ENCODE data around the gene RPS19.

The RPS19 gene

GRCh38 chr19:41859213-41859617 is 840 bp upstream of the RPS19 start:
- Histone ChIP-seq H3K79me2 (ENCODE audit: control insufficient read depth, insufficient read depth, low read length, unreplicated experiment) (peaks cover 40% of the 10 kb centered on the region), H2AFZ (ENCODE audit: low read length, unreplicated experiment) (peak overlapping the region; percentile 46), H3K4me1 (ENCODE audit: control insufficient read depth, insufficient read depth, low read length, unreplicated experiment) (peaks cover 12% of the 10 kb centered on the region), H3K27me3 (ENCODE audit: insufficient read depth, low read length) (peaks cover 9% of the 10 kb centered on the region; the same call in 1 of the 2 replicates), H3K36me3 (ENCODE audit: insufficient read depth, low read length) (peaks cover 24% of the 10 kb centered on the region), H3K4me3 (ENCODE audit: low read depth, low read length) (peak overlapping the region; percentile 99), H3K27ac (ENCODE audit: low read depth, low read length) (no peak overlapping the region)

- H2AFZ ChIP-seq (ENCODE audit: low read length, unreplicated experiment) = peak overlapping the region; percentile 25
- peaks cover 52% of the 10 kb centered on the region for H3K79me2 ChIP-seq (ENCODE audit: control insufficient read depth, insufficient read depth, low read length, unreplicated experiment)
- H3K4me1 ChIP-seq (ENCODE audit: control insufficient read depth, insufficient read depth, low read length, unreplicated experiment) = peaks cover 12% of the 10 kb centered on the region
Observed at GRCh38 chr19:41860419-41861115, 512 bp downstream of the RPS19 start.

GRCh38 chr19:41861116-41861768 is 1.2 kb downstream of the RPS19 start:
- peaks cover 54% of the 10 kb centered on the region for H3K79me2 ChIP-seq (ENCODE audit: control insufficient read depth, insufficient read depth, low read length, unreplicated experiment)
- peak overlapping the region; percentile 99 for H3K4me3 ChIP-seq (ENCODE audit: low read depth, low read length)
- no peaks in the 10 kb centered on the region for H3K27me3 ChIP-seq (ENCODE audit: insufficient read depth, low read length)
- H2AFZ ChIP-seq (ENCODE audit: low read length, unreplicated experiment) = no peak overlapping the region
- H3K4me1 ChIP-seq (ENCODE audit: control insufficient read depth, insufficient read depth, low read length, unreplicated experiment) = peaks cover 12% of the 10 kb centered on the region
- H3K27ac ChIP-seq (ENCODE audit: low read depth, low read length) = peak overlapping the region; percentile 81
- peaks cover 32% of the 10 kb centered on the region for H3K36me3 ChIP-seq (ENCODE audit: insufficient read depth, low read length)

More at GRCh38 chr19:41860419-41861115, 512 bp downstream of the RPS19 start:
- H3K4me3 ChIP-seq (ENCODE audit: low read depth, low read length) = peak overlapping the region; percentile 99
- peaks cover 31% of the 10 kb centered on the region for H3K36me3 ChIP-seq (ENCODE audit: insufficient read depth, low read length)
- no peaks in the 10 kb centered on the region for H3K27me3 ChIP-seq (ENCODE audit: insufficient read depth, low read length)
- peak overlapping the region; percentile 81 for H3K27ac ChIP-seq (ENCODE audit: low read depth, low read length)

GRCh38 chr19:41861846-41862245 is 1.8 kb downstream of the RPS19 start:
- Histone ChIP-seq H3K4me1 (ENCODE audit: control insufficient read depth, insufficient read depth, low read length, unreplicated experiment) (peaks cover 12% of the 10 kb centered on the region), H3K27me3 (ENCODE audit: insufficient read depth, low read length) (no peaks in the 10 kb centered on the region), H3K79me2 (ENCODE audit: control insufficient read depth, insufficient read depth, low read length, unreplicated experiment) (peaks cover 57% of the 10 kb centered on the region), H3K27ac (ENCODE audit: low read depth, low read length) (no peak overlapping the region), H3K36me3 (ENCODE audit: insufficient read depth, low read length) (peaks cover 35% of the 10 kb centered on the region), H2AFZ (ENCODE audit: low read length, unreplicated experiment) (no peak overlapping the region), H3K4me3 (ENCODE audit: low read depth, low read length) (peak overlapping the region; percentile 99)

DNA sequence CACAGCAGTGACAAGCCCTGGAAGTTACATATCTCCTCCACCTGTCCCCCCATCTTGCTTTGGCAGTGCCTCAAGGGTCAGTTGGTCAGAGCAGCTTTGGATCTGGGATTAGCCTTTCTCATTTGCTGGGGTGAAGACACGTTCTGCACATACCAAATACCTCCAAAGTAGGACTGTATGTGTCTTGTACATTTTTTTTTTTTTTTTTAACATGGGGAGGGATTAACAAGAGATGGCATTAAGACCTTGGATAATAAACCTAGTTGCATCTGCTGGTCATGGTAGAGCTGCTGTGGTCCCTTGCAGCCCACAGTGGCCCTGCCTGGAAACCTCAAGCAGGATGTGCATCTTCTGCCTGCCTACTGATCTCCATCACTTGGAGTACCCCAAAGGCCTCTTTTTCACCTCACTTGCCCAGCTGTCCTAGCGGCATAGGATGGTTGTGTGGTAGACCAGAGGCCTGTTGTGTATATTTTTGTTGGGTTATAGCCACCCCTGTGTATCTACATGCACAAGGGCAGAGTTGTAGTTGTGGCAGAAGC is 2.5 kb downstream of the RPS19 start:
- H3K79me2 ChIP-seq (ENCODE audit: control insufficient read depth, insufficient read depth, low read length, unreplicated experiment) = peaks cover 57% of the 10 kb centered on the region
- H2AFZ ChIP-seq (ENCODE audit: low read length, unreplicated experiment) = no peak overlapping the region
- peak overlapping the region; percentile 99 for H3K4me3 ChIP-seq (ENCODE audit: low read depth, low read length)
- H3K27me3 ChIP-seq (ENCODE audit: insufficient read depth, low read length) = no peaks in the 10 kb centered on the region
- H3K27ac ChIP-seq (ENCODE audit: low read depth, low read length) = no peak overlapping the region
- H3K4me1 ChIP-seq (ENCODE audit: control insufficient read depth, insufficient read depth, low read length, unreplicated experiment) = peaks cover 12% of the 10 kb centered on the region
- H3K36me3 ChIP-seq (ENCODE audit: insufficient read depth, low read length) = peaks cover 35% of the 10 kb centered on the region

DNA sequence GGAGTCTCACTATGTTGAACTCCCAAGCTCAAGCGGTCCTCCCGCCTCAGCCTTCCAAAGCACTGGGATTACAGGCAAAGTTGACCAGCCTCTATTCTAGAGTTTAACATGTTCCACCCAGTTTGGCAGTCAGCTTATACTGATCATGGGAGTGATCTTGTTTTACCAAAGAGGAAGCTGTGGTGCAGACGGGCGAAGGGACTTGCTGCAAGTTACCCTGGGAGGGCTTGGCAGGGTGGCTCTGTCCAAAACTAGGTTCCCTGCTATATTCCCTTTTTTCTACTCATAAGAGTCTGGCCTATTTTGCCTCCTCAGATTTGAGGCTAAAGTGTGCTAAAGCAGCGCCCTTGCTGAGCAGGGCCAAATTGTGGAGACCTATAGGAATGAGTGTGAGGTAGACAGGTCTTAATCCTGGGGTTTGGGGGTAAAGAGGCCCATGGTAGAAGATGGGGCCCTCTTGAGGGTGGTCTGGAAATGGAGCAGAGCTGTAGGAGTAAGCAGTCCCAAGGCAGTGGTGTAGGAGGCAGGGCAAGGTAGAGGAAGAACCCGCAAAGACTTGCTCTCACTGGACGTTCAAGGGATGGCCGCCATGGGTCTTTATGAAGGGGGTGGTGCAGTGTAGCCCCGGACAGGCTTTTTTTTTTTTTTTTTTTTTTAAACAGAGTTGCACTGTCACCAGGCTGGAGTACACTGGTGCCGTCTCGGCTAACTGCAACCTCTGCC is 3.3 kb downstream of the RPS19 start:
- peaks cover 65% of the 10 kb centered on the region for H3K79me2 ChIP-seq (ENCODE audit: control insufficient read depth, insufficient read depth, low read length, unreplicated experiment)
- no peak overlapping the region for H3K4me3 ChIP-seq (ENCODE audit: low read depth, low read length)
- H3K36me3 ChIP-seq (ENCODE audit: insufficient read depth, low read length) = peaks cover 35% of the 10 kb centered on the region
- H3K4me1 ChIP-seq (ENCODE audit: control insufficient read depth, insufficient read depth, low read length, unreplicated experiment) = peaks cover 12% of the 10 kb centered on the region
- H3K27ac ChIP-seq (ENCODE audit: low read depth, low read length) = no peak overlapping the region
- H3K27me3 ChIP-seq (ENCODE audit: insufficient read depth, low read length) = no peaks in the 10 kb centered on the region
- no peak overlapping the region for H2AFZ ChIP-seq (ENCODE audit: low read length, unreplicated experiment)

DNA sequence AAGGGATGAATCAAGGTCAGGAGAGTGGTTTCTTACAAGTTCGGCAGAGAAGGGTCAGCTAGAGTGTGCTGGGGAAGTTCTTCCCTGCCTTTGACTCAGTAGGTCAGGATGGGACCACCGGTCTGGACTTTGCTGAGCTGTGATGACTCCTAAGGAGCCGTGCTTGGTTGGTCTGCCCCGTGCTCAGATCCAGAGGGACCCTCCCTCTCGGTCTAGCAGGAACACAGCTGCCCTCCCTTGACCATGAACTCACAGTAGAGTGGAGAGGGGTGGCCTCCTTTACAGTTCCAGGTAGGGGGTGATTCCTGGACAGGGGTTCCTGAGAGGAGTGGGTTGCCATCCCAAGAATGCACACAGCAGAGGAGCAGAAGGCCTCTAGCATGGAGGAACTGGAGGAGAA is 4.3 kb downstream of the RPS19 start:
- H3K27ac ChIP-seq (ENCODE audit: low read depth, low read length) = no peak overlapping the region
- no peak overlapping the region for H2AFZ ChIP-seq (ENCODE audit: low read length, unreplicated experiment)
- no peak overlapping the region for H3K4me3 ChIP-seq (ENCODE audit: low read depth, low read length)
- H3K79me2 ChIP-seq (ENCODE audit: control insufficient read depth, insufficient read depth, low read length, unreplicated experiment) = peaks cover 65% of the 10 kb centered on the region
- peaks cover 35% of the 10 kb centered on the region for H3K36me3 ChIP-seq (ENCODE audit: insufficient read depth, low read length)
- H3K27me3 ChIP-seq (ENCODE audit: insufficient read depth, low read length) = no peaks in the 10 kb centered on the region
- peaks cover 12% of the 10 kb centered on the region for H3K4me1 ChIP-seq (ENCODE audit: control insufficient read depth, insufficient read depth, low read length, unreplicated experiment)

DNA sequence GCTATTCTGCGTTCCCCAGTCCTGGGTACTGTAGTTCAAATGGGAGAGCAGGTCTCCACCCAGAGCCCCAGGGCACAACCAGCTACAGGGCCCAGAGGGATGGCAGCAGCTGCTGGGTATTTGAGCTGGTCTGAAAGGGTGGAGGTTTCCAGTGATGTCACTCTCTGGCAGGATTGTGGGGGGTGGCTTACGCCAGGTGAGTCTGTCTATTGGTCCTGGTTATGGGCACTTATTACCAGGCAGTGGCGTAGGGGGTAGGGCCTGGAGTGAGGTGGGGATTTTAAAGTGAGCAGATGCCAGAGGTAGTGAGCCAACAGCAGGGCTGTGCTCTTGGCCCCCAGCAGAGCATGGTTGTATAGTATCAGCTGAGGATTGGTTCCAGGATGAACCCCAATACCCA is 6.2 kb downstream of the RPS19 start:
- Histone ChIP-seq H3K79me2 (ENCODE audit: control insufficient read depth, insufficient read depth, low read length, unreplicated experiment) (peaks cover 53% of the 10 kb centered on the region), H3K27ac (ENCODE audit: low read depth, low read length) (no peak overlapping the region), H3K4me3 (ENCODE audit: low read depth, low read length) (no peak overlapping the region)

GRCh38 chr19:41868120-41868988 is 8.3 kb downstream of the RPS19 start:
- no peaks in the 10 kb centered on the region for H3K27me3 ChIP-seq (ENCODE audit: insufficient read depth, low read length)
- H3K36me3 ChIP-seq (ENCODE audit: insufficient read depth, low read length) = peaks cover 16% of the 10 kb centered on the region
- H3K79me2 ChIP-seq (ENCODE audit: control insufficient read depth, insufficient read depth, low read length, unreplicated experiment) = peaks cover 32% of the 10 kb centered on the region
- peaks cover under 1% of the 10 kb centered on the region for H3K4me1 ChIP-seq (ENCODE audit: control insufficient read depth, insufficient read depth, low read length, unreplicated experiment)
- H2AFZ ChIP-seq (ENCODE audit: low read length, unreplicated experiment) = no peak overlapping the region
- no peak overlapping the region for H3K27ac ChIP-seq (ENCODE audit: low read depth, low read length)
- H3K4me3 ChIP-seq (ENCODE audit: low read depth, low read length) = no peak overlapping the region

More for the DNA sequence above, 6.2 kb downstream of the RPS19 start:
- Histone ChIP-seq H3K27me3 (ENCODE audit: insufficient read depth, low read length) (no peaks in the 10 kb centered on the region), H3K4me1 (ENCODE audit: control insufficient read depth, insufficient read depth, low read length, unreplicated experiment) (peaks cover 11% of the 10 kb centered on the region), H2AFZ (ENCODE audit: low read length, unreplicated experiment) (no peak overlapping the region), H3K36me3 (ENCODE audit: insufficient read depth, low read length) (peaks cover 32% of the 10 kb centered on the region)

GRCh38 chr19:41868989-41869300 is 8.9 kb downstream of the RPS19 start:
- no peak overlapping the region for H2AFZ ChIP-seq (ENCODE audit: low read length, unreplicated experiment)

More at GRCh38 chr19:41868989-41869300, 8.9 kb downstream of the RPS19 start:
- Histone ChIP-seq H3K79me2 (ENCODE audit: control insufficient read depth, insufficient read depth, low read length, unreplicated experiment) (peaks cover 27% of the 10 kb centered on the region), H3K27ac (ENCODE audit: low read depth, low read length) (no peak overlapping the region), H3K27me3 (ENCODE audit: insufficient read depth, low read length) (no peaks in the 10 kb centered on the region), H3K36me3 (ENCODE audit: insufficient read depth, low read length) (peaks cover 14% of the 10 kb centered on the region), H3K4me1 (ENCODE audit: control insufficient read depth, insufficient read depth, low read length, unreplicated experiment) (no peaks in the 10 kb centered on the region), H3K4me3 (ENCODE audit: low read depth, low read length) (no peak overlapping the region)
